GM18873 (cell line): Measurements from ENCODE around the gene ATG13.

Experiments
- ATAC-seq: cut with Tn5 transposase; IDR thresholded peaks from one replicate; pipeline ENCODE4 v1.9.1; 2021; ENCODE audit warnings: mild to moderate bottlenecking, moderate library complexity, moderate number of reproducible peaks; ENCODE audit not compliant: unreplicated experiment, low FRiP score

ATG13 gene

GRCh38 chr11:46603704-46604308 lies 13.5 kb upstream of the ATG13 start:
- no peak for ATAC-seq

GRCh38 chr11:46604796-46605195 lies 12.6 kb upstream of the ATG13 start:
- ATAC-seq: no peak

- ATAC-seq: no peak
These were observed 9.8 kb upstream of the ATG13 start for GRCh38 chr11:46607516-46607915.

GRCh38 chr11:46609386-46609785 lies 8.0 kb upstream of the ATG13 start:
- no peak for ATAC-seq

GRCh38 chr11:46611526-46612304 lies 5.6 kb upstream of the ATG13 start:
- ATAC-seq: no peak

GRCh38 chr11:46612326-46612725 lies 5.0 kb upstream of the ATG13 start:
- ATAC-seq: no peak

GRCh38 chr11:46615756-46616155 lies 1.6 kb upstream of the ATG13 start:
- no peak for ATAC-seq

- peak; percentile 9 for ATAC-seq
These were observed 711 bp upstream of the ATG13 start for GRCh38 chr11:46616551-46617133.

- ATAC-seq: no peak
These were observed 590 bp downstream of the ATG13 start for GRCh38 chr11:46617972-46618314.

GRCh38 chr11:46618837-46619236 lies 1.5 kb downstream of the ATG13 start:
- ATAC-seq: no peak

GRCh38 chr11:46625406-46625805 lies 8.1 kb downstream of the ATG13 start:
- no peak for ATAC-seq

- ATAC-seq: no peak
These were observed 11.6 kb downstream of the ATG13 start for GRCh38 chr11:46628961-46629360.

GRCh38 chr11:46630237-46630636 lies 12.9 kb downstream of the ATG13 start:
- no peak for ATAC-seq

- ATAC-seq: no peak
These were observed 14.3 kb downstream of the ATG13 start for GRCh38 chr11:46631676-46632075.

GRCh38 chr11:46632502-46632901 lies 15.1 kb downstream of the ATG13 start:
- ATAC-seq: no peak

- no peak for ATAC-seq
These were observed 16.2 kb downstream of the ATG13 start for GRCh38 chr11:46633291-46634217.

- ATAC-seq: no peak
These were observed 18.3 kb downstream of the ATG13 start for GRCh38 chr11:46635557-46636139.

GRCh38 chr11:46637546-46637945 lies 20.2 kb downstream of the ATG13 start:
- ATAC-seq: no peak

- no peak for ATAC-seq
These were observed 22.0 kb downstream of the ATG13 start for GRCh38 chr11:46639197-46639839.
